H1 (cell line): ENCODE measurements around the gene KLF16. TPM values are rescaled to one million over a fixed set of nuclear protein-coding genes. Genes with fewer than 3 reads are reported as not detected.

Experiments used
- CTCF ChIA-PET: fragments of 300-600 bp; sonication (Branson Sonifier 250); formaldehyde crosslinking; loops from one replicate; lab custom pipeline; 2021; ENCODE audit not compliant: partially characterized antibody; lab: Charles Lee
- POLR2A ChIA-PET: fragments of 300-600 bp; sonication (Branson Sonifier 250); formaldehyde crosslinking; loops from one replicate; lab custom pipeline; 2021; ENCODE audit warnings: inconsistent platforms; ENCODE audit not compliant: partially characterized antibody; lab: Charles Lee
- DNase-seq, 2 experiments: peaks; one replicate each; pipeline versions ENCODE4 v3.0.0 to v3.0.0-alpha.2; 2010 to 2022; ENCODE audit warnings: low spot score in 2 of 2, low read depth in 1 of 2, mixed read lengths in 1 of 2
- FAIRE-seq: peaks from 2 replicates; lab custom pipeline; 2011; peaks lifted over from hg19 to GRCh38; lab: Jason Lieb, UNC
- H2AFZ ChIP-seq: 2 replicates; pipeline ENCODE4 v1.8.1; 2012; ENCODE audit warnings: low read length, inconsistent platforms
- H2AK5ac ChIP-seq: 2 replicates; pipeline ENCODE4 v1.6.1; 2013; ENCODE audit warnings: low read depth, low read length
- H2BK120ac ChIP-seq: replicated peaks from 2 replicates; pipeline ENCODE3; 2013; ENCODE audit warnings: low read depth, low read length, inconsistent platforms
- H2BK12ac ChIP-seq: 2 replicates; pipeline ENCODE4 v1.6.1; 2013; ENCODE audit warnings: low read depth, low read length
- H2BK15ac ChIP-seq: 2 replicates; pipeline ENCODE4 v1.6.1; 2013; ENCODE audit warnings: low read length
- H2BK20ac ChIP-seq: 2 replicates; pipeline ENCODE4 v1.6.1; 2013; ENCODE audit warnings: low read length
- H2BK5ac ChIP-seq: 2 replicates; pipeline ENCODE4 v1.6.1; 2013; ENCODE audit warnings: low read depth, low read length
- H3K14ac ChIP-seq: 2 replicates; pipeline ENCODE4 v1.6.1; 2013; ENCODE audit warnings: inconsistent platforms; ENCODE audit not compliant: insufficient read length
- H3K18ac ChIP-seq: 2 replicates; pipeline ENCODE4 v1.6.1; 2013; ENCODE audit warnings: low read length; ENCODE audit errors: extremely low read depth
- H3K23ac ChIP-seq: 2 replicates; pipeline ENCODE4 v1.6.1; 2013; ENCODE audit warnings: inconsistent platforms; ENCODE audit not compliant: insufficient read length
- H3K23me2 ChIP-seq: 2 replicates; pipeline ENCODE4 v1.6.1; 2013; ENCODE audit warnings: low read depth, low read length
- H3K27ac ChIP-seq: 2 replicates; pipeline ENCODE4 v1.6.1; 2011; ENCODE audit warnings: low read depth, low read length, inconsistent platforms
- H3K27me3 ChIP-seq, 4 experiments: replicated peaks in 1 of 4; 1 replicate in 1 of 4; 2 replicates in 3 of 4; pipeline versions ENCODE4 v1.6.1 to v1.8.1; 2011 to 2013; ENCODE audit warnings: low read length in 3 of 4, mild to moderate bottlenecking in 3 of 4, inconsistent platforms in 2 of 4, mixed read lengths in 2 of 4, moderate library complexity in 1 of 4; ENCODE audit not compliant: control insufficient read depth in 3 of 4, insufficient read depth in 3 of 4; ENCODE audit errors: extremely low read depth in 1 of 4
- H3K36me3 ChIP-seq, 4 experiments: 2 replicates each; pipeline versions ENCODE4 v1.6.1 to v1.8.1; 2011 to 2013; ENCODE audit warnings: mild to moderate bottlenecking in 4 of 4, low read length in 3 of 4, moderate library complexity in 2 of 4, control low read depth in 1 of 4, inconsistent platforms in 1 of 4; ENCODE audit not compliant: insufficient read depth in 4 of 4, control insufficient read depth in 2 of 4
- H3K4ac ChIP-seq: replicated peaks from 2 replicates; pipeline ENCODE3; 2013; ENCODE audit warnings: low read length, low read depth, mixed read lengths, inconsistent platforms; ENCODE audit not compliant: insufficient read length
- H3K4me1 ChIP-seq, 4 experiments: replicated peaks in 1 of 4; 1 replicate in 1 of 4; 2 replicates in 3 of 4; pipeline versions ENCODE4 v1.6.1 to v1.8.1; 2011 to 2013; ENCODE audit warnings: low read length in 3 of 4, inconsistent platforms in 2 of 4, mixed read lengths in 1 of 4; ENCODE audit not compliant: insufficient read depth in 4 of 4, control insufficient read depth in 3 of 4
- H3K4me2 ChIP-seq, 2 experiments: 2 replicates each; pipeline versions ENCODE4 v1.6.1 to v1.8.1; 2011 to 2013; ENCODE audit warnings: low read depth in 2 of 2, low read length in 2 of 2, control low read depth in 1 of 2, inconsistent platforms in 1 of 2, mild to moderate bottlenecking in 1 of 2; ENCODE audit not compliant: insufficient read depth in 1 of 2
- H3K4me3 ChIP-seq, 4 experiments: fragments of 200-600, 300-600 bp in 1 of 4; sonication (generic), shearing (Covaris generic), sonication (Bioruptor Twin) in 1 of 4; 2 replicates each; pipeline versions ENCODE4 v1.5.1 to v1.8.1; 2011 to 2016; ENCODE audit warnings: low read length in 4 of 4, low read depth in 3 of 4, control low read depth in 2 of 4, inconsistent platforms in 2 of 4, mild to moderate bottlenecking in 2 of 4, mixed read lengths in 1 of 4, moderate library complexity in 1 of 4; ENCODE audit not compliant: insufficient read depth in 2 of 4; ENCODE audit errors: extremely low read depth in 1 of 4
- H3K56ac ChIP-seq: replicated peaks from 2 replicates; pipeline ENCODE3; 2013; ENCODE audit warnings: low read depth, mild to moderate bottlenecking, mixed read lengths, low read length, inconsistent platforms; ENCODE audit not compliant: insufficient read length
- H3K79me1 ChIP-seq: 2 replicates; pipeline ENCODE4 v1.6.1; 2013; ENCODE audit warnings: low read depth, low read length, control low read depth
- H3K79me2 ChIP-seq, 2 experiments: 2 replicates each; pipeline versions ENCODE4 v1.6.1 to v1.8.1; 2012 to 2013; ENCODE audit warnings: low read length in 2 of 2, mild to moderate bottlenecking in 2 of 2, inconsistent platforms in 1 of 2; ENCODE audit not compliant: insufficient read depth in 2 of 2, control insufficient read depth in 1 of 2
- H3K9ac ChIP-seq, 4 experiments: replicated peaks in 1 of 4; 1 replicate in 1 of 4; 2 replicates in 3 of 4; pipeline versions ENCODE4 v1.6.1 to v1.8.1; 2011 to 2013; ENCODE audit warnings: low read depth in 3 of 4, low read length in 3 of 4, control low read depth in 2 of 4, mild to moderate bottlenecking in 2 of 4, moderate library complexity in 2 of 4, inconsistent platforms in 1 of 4; ENCODE audit errors: extremely low read depth in 1 of 4
- H3K9me3 ChIP-seq, 2 experiments: 2 replicates each; pipeline versions ENCODE4 v1.6.1 to v1.8.1; 2012 to 2013; ENCODE audit warnings: mild to moderate bottlenecking in 2 of 2, moderate library complexity in 2 of 2, control low read depth in 1 of 2, inconsistent platforms in 1 of 2, low read depth in 1 of 2, low read length in 1 of 2, mixed read lengths in 1 of 2; ENCODE audit not compliant: insufficient read depth in 2 of 2
- H4K20me1 ChIP-seq, 2 experiments: replicated peaks in 1 of 2; 2 replicates each; pipeline versions ENCODE3 to v1.8.1; 2011 to 2013; ENCODE audit warnings: inconsistent platforms in 2 of 2, low read length in 2 of 2, mild to moderate bottlenecking in 1 of 2; ENCODE audit not compliant: insufficient read depth in 2 of 2, control insufficient read depth in 1 of 2
- H4K5ac ChIP-seq: 2 replicates; pipeline ENCODE4 v1.6.1; 2013; ENCODE audit warnings: low read length, low read depth, mixed read lengths, inconsistent platforms; ENCODE audit not compliant: insufficient read length
- H4K8ac ChIP-seq: 2 replicates; pipeline ENCODE4 v1.8.0; 2013; ENCODE audit warnings: mild to moderate bottlenecking, moderate library complexity, low read length, inconsistent platforms; ENCODE audit not compliant: insufficient read depth; ENCODE audit errors: extremely low read depth
- H4K91ac ChIP-seq: replicated peaks from 2 replicates; pipeline ENCODE3; 2013; ENCODE audit warnings: low read length, mixed read lengths, inconsistent platforms; ENCODE audit not compliant: insufficient read length
- EZH2 ChIP-seq: fragments of 200-600 bp; sonication (generic); IDR thresholded peaks from 2 replicates; pipeline ENCODE4 v1.7.1; 2012; ENCODE audit warnings: low read depth, mild to moderate bottlenecking, moderate library complexity, low read length, inconsistent platforms; ENCODE audit not compliant: severe bottlenecking
- KDM1A ChIP-seq: fragments of 200-600, 300-600 bp; sonication (generic); IDR thresholded peaks from 2 replicates; pipeline ENCODE4 v1.7.1; 2016; ENCODE audit warnings: mild to moderate bottlenecking, low read length, borderline replicate concordance
- SRF ChIP-seq: IDR thresholded peaks from 2 replicates; pipeline ENCODE4 v1.6.1; 2011; ENCODE audit warnings: mild to moderate bottlenecking, low read depth, low read length, moderate library complexity
- WGBS, 2 experiments: shearing (Covaris generic) in 1 of 2; methylation state at CpG; one replicate each; pipeline versions ENCODE4 v1.1.6 to v1.1.7; 2013 to 2015; ENCODE audit warnings: low lambda C conversion rate in 2 of 2, mixed read lengths in 2 of 2, inconsistent platforms in 1 of 2, low coverage in 1 of 2, missing lambda C conversion rate in 1 of 2; ENCODE audit not compliant: insufficient replicate concordance in 2 of 2, insufficient coverage in 1 of 2, insufficient read length in 1 of 2; ENCODE audit errors: extremely low coverage in 1 of 2, missing lambda C conversion rate in 1 of 2; 5-methylcytosine and 5-hydroxymethylcytosine counted together
- polyA plus RNA-seq, 7 experiments: library from polyadenylated mRNA; depleted of rRNA in 3 of 7; stranded (reverse) in 5 of 7; unstranded in 2 of 7; fragments of >200 nt in 5 of 7; fragments of 200-250 nt in 2 of 7; gene quantifications; 1 replicate in 5 of 7; 2 replicates in 1 of 7; 4 replicates in 1 of 7; pipeline versions ENCODE4 v1.2.1 to v1.2.3, GENCODE V29; 2011 to 2013; ENCODE audit warnings: missing spikeins in 2 of 7, mixed read lengths in 2 of 7
- total RNA-seq: library from RNA; stranded (reverse); fragmentation: NEBNext Ultra II Directional; extraction: Animal tissue kit (Norgen Biotek cat#: 25700); gene quantifications from 2 replicates; pipeline ENCODE4 v1.2.1, GENCODE V29; 2021

KLF16 gene
- total and polyA plus RNA-seq, 2 of the 8 experiments (the other 6 are each of a cell fraction or from before 2014, with no cell fraction given), result 14.3 to 45.9 TPM

- FAIRE-seq, result no peak
- Histone ChIP-seq H4K20me1 (peaks cover 8% of the 10 kb centered on the region in 2 experiments), H2BK5ac (no peak overlapping the region), H3K79me1 (peaks cover 10% of the 10 kb centered on the region), H3K4me1 (peaks cover 3 to 7% (median 4%) of the 10 kb centered on the region in 4 experiments; a peak in 6 of 7 replicates), H2BK120ac (no peak overlapping the region), H2BK15ac (no peak overlapping the region), H4K8ac (peak overlapping the region; percentile 68), H4K5ac (no peak overlapping the region), H2AFZ (no peak overlapping the region), H2BK20ac (no peak overlapping the region), H3K23me2 (peaks cover 6% of the 10 kb centered on the region; the same call in 1 of the 2 replicates), H2BK12ac (peak overlapping the region; percentile 60; the same call in 1 of the 2 replicates), H3K23ac (no peak overlapping the region), H3K4ac (no peak overlapping the region), H4K91ac (no peak overlapping the region), H3K36me3 (no peaks in the 10 kb centered on the region), H3K4me2 (no peak overlapping the region), H3K79me2 (peaks cover 7 to 16% of the 10 kb centered on the region in 2 experiments; a peak in 3 of 4 replicates), H3K27ac (no peak overlapping the region), H3K18ac (no peak overlapping the region), H3K9ac (no peak overlapping the region), H2AK5ac (0 out of 2 replicates have a peak overlapping the region, but pooled peaks have one; percentile 24), H3K27me3 (no peaks in the 10 kb centered on the region; a peak in 2 of 7 replicates), H3K14ac (no peak overlapping the region), H3K56ac (no peak overlapping the region), H3K9me3 (no peaks in the 10 kb centered on the region), H3K4me3 (no peak overlapping the region)
- ChIA-PET POLR2A (interaction anchor here (1.0 to 2.9 kb wide), 4 partner anchors 9 to 23 kb away, joined by 3 to 9 read pairs (median 4); partner anchors contain the start of genes ADAT3 and SCAMP4), CTCF (interaction anchor here (1.4 to 2.4 kb wide), 2 partner anchors 10 to 12 kb away, joined by 3 to 7 read pairs; no protein-coding TSS in a partner anchor)
- no peak for DNase-seq
- WGBS, 2 experiments, result 90% methylated on average over 5 of the region's 5 CpGs; no CpG with 5 or more reads in 1 of the 2 experiments
- TF ChIP-seq KDM1A (no peak), SRF (no peak), EZH2 (no peak)
Measured at GRCh38 chr19:1888385-1888784, 25.0 kb upstream of the KLF16 start.
